Adrenal gland (tissue), 12 donors: ENCODE results near the gene ENGASE. TPM values are rescaled to one million over a fixed set of nuclear protein-coding genes. Genes with fewer than 3 reads are reported as not detected.

ENCODE experiments used
- DNase-seq, 7 donors: peaks; one replicate each; pipeline ENCODE4 v3.0.0-alpha.2; 2019 to 2020
- H3K27ac ChIP-seq, 5 donors: fragments of 200-600 bp; sonication (generic) in 4 of 5; 1 replicate in 3 of 5; 2 replicates in 2 of 5; pipeline versions ENCODE4 v1.5.1 to v1.8.0; 2016 to 2020; ENCODE audit warnings: mild to moderate bottlenecking in 1 of 5
- H3K27me3 ChIP-seq: fragments of 200-600 bp; 2 replicates; pipeline ENCODE4 v1.8.0; 2021
- H3K36me3 ChIP-seq, 2 donors: fragments of 200-600 bp; replicated peaks in 1 of 2; 1 replicate in 1 of 2; 2 replicates in 1 of 2; pipeline versions ENCODE4 v1.5.1 to v1.8.0; 2018 to 2022
- H3K4me1 ChIP-seq, 2 donors: fragments of 200-600 bp; replicated peaks in 1 of 2; 1 replicate in 1 of 2; 2 replicates in 1 of 2; pipeline versions ENCODE4 v1.5.1 to v1.8.0; 2018 to 2021
- H3K4me3 ChIP-seq, 4 donors: fragments of 200-600 bp; sonication (generic) in 3 of 4; one replicate each; pipeline ENCODE4 v1.5.1; 2016 to 2018
- H3K9me3 ChIP-seq, 3 donors: fragments of 200-600 bp; sonication (generic) in 1 of 3; replicated peaks in 1 of 3; 1 replicate in 2 of 3; 2 replicates in 1 of 3; pipeline versions ENCODE4 v1.5.1 to v1.8.0; 2016 to 2021
- POLR2A ChIP-seq, 2 donors: fragments of 450-650 bp; IDR thresholded peaks; one replicate each; pipeline ENCODE4 v1.6.1; 2017; ENCODE audit warnings: antibody characterized with exemption in 2 of 2, mild to moderate bottlenecking in 2 of 2, moderate library complexity in 1 of 2
- WGBS, 4 donors: extraction: QIAGEN DNeasy Blood & Tissue Kit in 2 of 4; methylation state at CpG; one replicate each; pipeline versions ENCODE4 v1.1.5 to v1.1.7; 2013 to 2017; 5-methylcytosine and 5-hydroxymethylcytosine counted together
- intact Hi-C, 2 donors: fragments of 100-400 bp; cut with DNase I; formaldehyde crosslinking; loops; one replicate each; pipeline versions ENCODE4 v1.14.1 to v1.15.0; 2022 to 2023
- polyA plus RNA-seq, 3 donors: library from polyadenylated mRNA; stranded (reverse); fragments of 200-250 nt in 2 of 3; fragments of 350-450 nt in 1 of 3; fragmentation: Illumina TruSeq in 1 of 3; extraction: RNeasy Lipid Tissue Mini Kit (QIAGEN cat#74804) in 1 of 3; gene quantifications; one replicate each; pipeline ENCODE4 v1.2.3, GENCODE V29; 2013 to 2014
- total RNA-seq, 9 donors: library from RNA; depleted of rRNA in 4 of 9; stranded (reverse); fragments of >200 nt in 4 of 9; fragments of 120-200 nt in 1 of 9; fragmentation: NEBNext Ultra II Directional in 1 of 9; extraction: Animal tissue kit (Norgen Biotek cat#: 25700) in 1 of 9; gene quantifications; one replicate each; pipeline versions ENCODE4 v1.1.0 to v1.2.4, GENCODE V29; 2013 to 2023
- TF ChIP-seq, protein P1 (sequence below), 6 experiments: fragments of 450-650 bp in 4 of 6; fragments of 200-600 bp in 2 of 6; sonication (generic) in 1 of 6; IDR thresholded peaks; 1 replicate in 5 of 6; 2 replicates in 1 of 6; pipeline versions ENCODE4 v1.5.1 to v1.8.0; 2016 to 2021; ENCODE audit warnings: antibody characterized with exemption in 6 of 6, mild to moderate bottlenecking in 2 of 6, moderate library complexity in 1 of 6
- donor health status: healthy with polysubstance abuse.
- donor health status: Bipolar disorder and iron deficiency.
- donor health status: DM: yes; HTN: yes; CAD: no.
- donor health status: DM: no; HTN: no; CAD: no.
- donor health status: DM: no; HTN: no; CAD: no.
- donor health status: DM: yes; HTN: yes; CAD: no.

The ENGASE gene
- total and polyA plus RNA-seq, 12 donors, result 4.4 to 155 (median 31.1) TPM

DNA sequence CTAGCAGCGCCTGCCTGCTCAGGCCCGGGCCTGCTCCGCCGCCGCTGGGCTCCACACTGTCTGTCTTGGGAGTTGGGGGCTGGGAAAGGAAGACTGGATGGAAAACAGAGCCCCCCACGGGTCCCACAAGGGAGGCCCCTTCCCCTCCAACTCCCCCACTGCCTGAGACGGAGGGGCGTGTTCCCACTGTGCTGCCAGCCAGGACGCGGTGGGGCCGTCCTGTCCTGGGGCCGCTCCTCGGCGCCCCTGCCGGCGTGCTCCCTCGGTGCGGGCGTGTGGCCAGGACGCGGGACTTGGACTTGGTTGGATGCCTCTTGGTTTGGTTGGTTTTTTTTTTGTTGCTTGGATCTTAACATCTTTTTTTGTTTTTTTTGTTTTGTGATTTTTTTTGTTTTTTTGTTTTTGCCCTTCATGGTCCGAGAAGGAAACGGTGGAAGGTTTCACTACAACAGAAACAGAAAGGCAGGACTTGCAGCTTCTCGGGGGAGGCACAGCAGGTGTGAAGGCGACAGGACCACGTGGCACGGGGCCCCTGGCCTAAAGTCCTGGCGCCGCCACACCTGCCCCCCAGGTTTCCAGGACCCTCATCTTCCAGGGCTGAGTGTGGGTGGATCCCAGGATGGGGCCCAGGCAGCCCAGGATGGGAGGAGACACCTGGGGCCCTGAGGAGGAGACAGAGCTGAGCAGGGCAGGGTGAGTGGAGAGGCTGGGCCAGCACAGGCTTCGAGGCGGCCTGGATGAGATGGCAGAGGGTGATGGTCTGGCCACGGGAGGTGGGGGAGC lies 16.0 kb downstream of the ENGASE start:
- H3K36me3 ChIP-seq, result peaks cover 0 to 15% of the 10 kb centered on the region in 2 donors
- TF ChIP-seq POLR2A (IDR thresholded peaks at IDR 0.05), result no peak
- TF ChIP-seq, protein P1, sequence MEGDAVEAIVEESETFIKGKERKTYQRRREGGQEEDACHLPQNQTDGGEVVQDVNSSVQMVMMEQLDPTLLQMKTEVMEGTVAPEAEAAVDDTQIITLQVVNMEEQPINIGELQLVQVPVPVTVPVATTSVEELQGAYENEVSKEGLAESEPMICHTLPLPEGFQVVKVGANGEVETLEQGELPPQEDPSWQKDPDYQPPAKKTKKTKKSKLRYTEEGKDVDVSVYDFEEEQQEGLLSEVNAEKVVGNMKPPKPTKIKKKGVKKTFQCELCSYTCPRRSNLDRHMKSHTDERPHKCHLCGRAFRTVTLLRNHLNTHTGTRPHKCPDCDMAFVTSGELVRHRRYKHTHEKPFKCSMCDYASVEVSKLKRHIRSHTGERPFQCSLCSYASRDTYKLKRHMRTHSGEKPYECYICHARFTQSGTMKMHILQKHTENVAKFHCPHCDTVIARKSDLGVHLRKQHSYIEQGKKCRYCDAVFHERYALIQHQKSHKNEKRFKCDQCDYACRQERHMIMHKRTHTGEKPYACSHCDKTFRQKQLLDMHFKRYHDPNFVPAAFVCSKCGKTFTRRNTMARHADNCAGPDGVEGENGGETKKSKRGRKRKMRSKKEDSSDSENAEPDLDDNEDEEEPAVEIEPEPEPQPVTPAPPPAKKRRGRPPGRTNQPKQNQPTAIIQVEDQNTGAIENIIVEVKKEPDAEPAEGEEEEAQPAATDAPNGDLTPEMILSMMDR (IDR thresholded peaks at IDR 0.05), result peak in 4 of 6 experiments; percentile 9 to 25 (median 22)
- H3K27ac ChIP-seq, result no peak overlapping the region
- WGBS, 4 donors, result 26 to 43% (median 37%) methylated on average over 25 to 32 of the region's 32 CpGs
- intact Hi-C loops, result loop anchor here in 1 of 2 donors (5.0 to 10.0 kb wide), 2 partner anchors 302 to 604 kb away; no protein-coding TSS in a partner anchor
- H3K9me3 ChIP-seq, result no peaks in the 10 kb centered on the region
- H3K27me3 ChIP-seq, result peaks cover 23% of the 10 kb centered on the region
- peak in 2 of 7 donors; percentile 28 to 42 for DNase-seq
- H3K4me1 ChIP-seq, result no peaks in the 10 kb centered on the region
- no peak overlapping the region for H3K4me3 ChIP-seq

DNA sequence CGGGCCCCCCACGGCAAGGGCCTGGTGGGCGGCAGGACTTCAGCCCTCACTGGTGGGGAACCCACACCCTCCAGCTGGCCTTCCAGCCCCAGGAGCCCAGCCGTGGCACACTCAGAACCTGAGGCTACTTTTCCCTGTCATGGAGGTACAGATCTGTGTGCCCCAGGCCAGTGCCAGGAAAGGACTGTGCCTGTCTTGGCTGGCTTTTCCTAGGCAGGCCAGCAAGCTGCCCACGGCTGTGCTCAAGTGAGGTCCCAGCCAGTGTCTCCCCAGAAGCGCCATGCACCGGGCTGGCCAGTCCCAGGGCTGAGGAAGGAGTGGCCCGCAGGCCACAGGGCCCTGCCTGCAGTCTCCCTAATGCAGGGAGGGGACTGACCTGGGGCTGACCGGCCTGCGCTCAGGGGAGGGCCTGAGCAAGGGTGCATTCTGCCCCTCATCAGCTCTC lies 16.6 kb downstream of the ENGASE start:
- Histone ChIP-seq H3K27ac (no peak overlapping the region), H3K27me3 (peaks cover 28% of the 10 kb centered on the region), H3K4me1 (no peaks in the 10 kb centered on the region), H3K36me3 (peaks cover 0 to 9% of the 10 kb centered on the region in 2 donors), H3K4me3 (no peak overlapping the region), H3K9me3 (no peaks in the 10 kb centered on the region)
- no peak for TF ChIP-seq POLR2A (IDR thresholded peaks at IDR 0.05)
- TF ChIP-seq, protein P1 (IDR thresholded peaks at IDR 0.05), result no peak
- intact Hi-C loops, result loop anchor here in 1 of 2 donors (5.0 to 10.0 kb wide), 2 partner anchors 301 to 604 kb away; no protein-coding TSS in a partner anchor
- WGBS, 4 donors, result 60 to 83% (median 74%) methylated on average over 1 to 10 of the region's 10 CpGs
- no peak for DNase-seq

DNA sequence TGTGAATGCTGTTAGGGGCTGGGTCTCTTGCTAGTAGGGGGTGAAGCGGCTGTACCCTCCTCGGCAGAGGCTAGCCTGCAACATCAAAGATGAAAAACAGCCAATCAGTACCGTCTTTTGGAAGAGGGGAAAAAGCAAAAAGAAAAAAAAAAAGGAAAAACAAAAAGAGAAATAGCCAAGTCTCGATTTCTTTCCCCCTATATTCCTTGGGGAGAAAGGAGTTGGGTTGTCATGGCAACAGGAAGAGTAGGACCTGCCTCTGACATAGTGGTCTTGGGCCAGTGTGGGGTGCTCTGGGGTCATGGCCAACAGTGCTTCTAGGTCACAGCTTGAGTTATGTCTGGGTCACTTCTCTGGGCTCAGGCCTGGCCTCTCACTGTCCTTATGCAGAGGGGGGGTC lies 17.9 kb downstream of the ENGASE start:
- Histone ChIP-seq H3K27ac (no peak overlapping the region), H3K36me3 (no peaks in the 10 kb centered on the region), H3K27me3 (peaks cover 36% of the 10 kb centered on the region), H3K4me3 (no peak overlapping the region), H3K9me3 (no peaks in the 10 kb centered on the region), H3K4me1 (no peaks in the 10 kb centered on the region)
- WGBS, 4 donors, result 44 to 69% (median 57%) methylated on average over 4 of the region's 4 CpGs
- DNase-seq, result no peak
- intact Hi-C loops, result loop anchor here in 1 of 2 donors (5.0 to 10.0 kb wide), 2 partner anchors 300 to 602 kb away; no protein-coding TSS in a partner anchor
- TF ChIP-seq, protein P1 (IDR thresholded peaks at IDR 0.05), result no peak
- TF ChIP-seq POLR2A (IDR thresholded peaks at IDR 0.05), result no peak

DNA sequence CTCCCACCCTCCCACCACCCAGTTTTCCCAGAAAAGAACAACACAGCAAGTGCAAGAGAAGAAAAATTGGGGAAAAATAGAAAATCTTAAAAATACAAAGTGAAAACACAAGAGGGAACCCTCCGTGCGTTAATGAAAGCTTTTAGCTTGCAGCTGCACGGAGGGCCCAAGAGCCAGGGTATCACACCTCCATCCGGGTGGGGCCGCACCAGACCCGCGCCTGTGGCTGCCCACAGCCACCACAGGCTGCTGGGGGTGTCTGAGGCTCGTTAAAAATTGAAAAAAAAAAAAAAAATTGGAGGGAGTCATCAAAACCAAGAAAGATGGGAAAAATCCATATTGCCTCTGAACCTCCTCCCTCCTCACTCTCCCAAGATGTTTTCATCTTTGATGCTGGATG lies 18.6 kb downstream of the ENGASE start:
- peaks cover 36% of the 10 kb centered on the region for H3K27me3 ChIP-seq
- intact Hi-C loops, result loop anchor here in 1 of 2 donors (5.0 to 10.0 kb wide), 2 partner anchors 299 to 602 kb away; no protein-coding TSS in a partner anchor
- DNase-seq, result no peak
- H3K27ac ChIP-seq, result no peak overlapping the region
- H3K4me1 ChIP-seq, result no peaks in the 10 kb centered on the region
- 46 to 58% (median 52%) methylated on average over 8 of the region's 8 CpGs for WGBS, 4 donors
- no peak overlapping the region for H3K4me3 ChIP-seq
- no peaks in the 10 kb centered on the region for H3K9me3 ChIP-seq
- TF ChIP-seq, protein P1 (IDR thresholded peaks at IDR 0.05), result no peak
- TF ChIP-seq POLR2A (IDR thresholded peaks at IDR 0.05), result no peak
- no peaks in the 10 kb centered on the region for H3K36me3 ChIP-seq
